ENCODE results near the gene GPRIN1.
"Not testable (repeated sequence)": the region's sequence is repeated elsewhere in the genome, so short reads cannot be mapped to it uniquely, and the experiment has no call there.

Gene GPRIN1

GRCh38 chr5:176592573-176592972, 17.4 kb downstream of the GPRIN1 start:
- Histone ChIP-seq H3K4me3 (ENCODE audit: low read depth, low read length) (no peak overlapping the region), H3K36me3 (peaks cover 40% of the 10 kb centered on the region), H3K9me3 (ENCODE audit: severe bottlenecking) (peaks cover 12% of the 10 kb centered on the region), H3K27me3 (ENCODE audit: insufficient read depth, low read depth, severe bottlenecking) (no peaks in the 10 kb centered on the region), H3K27ac (no peak overlapping the region)
- no peak for DNase-seq
- TF ChIP-seq CTCF (IDR thresholded peaks at IDR 0.05; ENCODE audit: low read depth, low read length), result no peak

- DNase-seq; H3K27ac ChIP-seq; H3K4me3 ChIP-seq (ENCODE audit: low read depth, low read length); H3K27me3 ChIP-seq (ENCODE audit: insufficient read depth, low read depth, severe bottlenecking): not testable (repeated sequence)
- peaks cover 37% of the 10 kb centered on the region for H3K36me3 ChIP-seq
- peaks cover 12% of the 10 kb centered on the region for H3K9me3 ChIP-seq (ENCODE audit: severe bottlenecking)
Observed at GRCh38 chr5:176591667-176592066, 18.3 kb downstream of the GPRIN1 start.

- Histone ChIP-seq H3K27me3 (ENCODE audit: insufficient read depth, low read depth, severe bottlenecking) (no peaks in the 10 kb centered on the region), H3K9me3 (ENCODE audit: severe bottlenecking) (peaks cover 12% of the 10 kb centered on the region)
- DNase-seq, result no peak
Observed at GRCh38 chr5:176590035-176590717, 19.8 kb downstream of the GPRIN1 start.

GRCh38 chr5:176589039-176589769, 20.8 kb downstream of the GPRIN1 start:
- TF ChIP-seq CTCF (IDR thresholded peaks at IDR 0.05; ENCODE audit: low read depth, low read length), result no peak
- DNase-seq, result no peak
- no peak overlapping the region for H3K4me3 ChIP-seq (ENCODE audit: low read depth, low read length)
- no peak overlapping the region for H3K27ac ChIP-seq
- no peaks in the 10 kb centered on the region for H3K27me3 ChIP-seq (ENCODE audit: insufficient read depth, low read depth, severe bottlenecking)
- peaks cover 18% of the 10 kb centered on the region for H3K9me3 ChIP-seq (ENCODE audit: severe bottlenecking)
- H3K36me3 ChIP-seq, result peaks cover 17% of the 10 kb centered on the region

More at GRCh38 chr5:176590035-176590717, 19.8 kb downstream of the GPRIN1 start:
- Histone ChIP-seq H3K36me3 (peaks cover 26% of the 10 kb centered on the region), H3K27ac (no peak overlapping the region), H3K4me3 (ENCODE audit: low read depth, low read length) (no peak overlapping the region)
- TF ChIP-seq CTCF (IDR thresholded peaks at IDR 0.05; ENCODE audit: low read depth, low read length), result no peak

- peaks cover 18% of the 10 kb centered on the region for H3K9me3 ChIP-seq (ENCODE audit: severe bottlenecking)
- DNase-seq, result no peak
- peaks cover 13% of the 10 kb centered on the region; the same call in 1 of the 2 replicates for H3K36me3 ChIP-seq
- H3K4me3 ChIP-seq (ENCODE audit: low read depth, low read length), result no peak overlapping the region
- H3K27me3 ChIP-seq (ENCODE audit: insufficient read depth, low read depth, severe bottlenecking), result no peaks in the 10 kb centered on the region
- no peak overlapping the region for H3K27ac ChIP-seq
- TF ChIP-seq CTCF (IDR thresholded peaks at IDR 0.05; ENCODE audit: low read depth, low read length), result no peak
Observed at GRCh38 chr5:176588297-176588696, 21.7 kb downstream of the GPRIN1 start.

GRCh38 chr5:176587398-176587797, 22.6 kb downstream of the GPRIN1 start:
- no peak for DNase-seq
- peaks cover 18% of the 10 kb centered on the region for H3K9me3 ChIP-seq (ENCODE audit: severe bottlenecking)
- TF ChIP-seq CTCF (IDR thresholded peaks at IDR 0.05; ENCODE audit: low read depth, low read length), result no peak
- H3K4me3 ChIP-seq (ENCODE audit: low read depth, low read length), result no peak overlapping the region
- no peaks in the 10 kb centered on the region for H3K27me3 ChIP-seq (ENCODE audit: insufficient read depth, low read depth, severe bottlenecking)
- peaks cover 13% of the 10 kb centered on the region; the same call in 1 of the 2 replicates for H3K36me3 ChIP-seq
- H3K27ac ChIP-seq, result no peak overlapping the region

Data from WERI-Rb-1 (cell line).